ENCODE results near the gene CD99L2.

- TF ChIP-seq CTCF (IDR thresholded peaks at IDR 0.05) (no peak), POLR2A (IDR thresholded peaks at IDR 0.05) (no peak)
Observed at GRCh38 chrX:150857453-150857852, 41.0 kb downstream of the CD99L2 start.
